BE2C (cell line): Measurements from ENCODE around the gene METRN. TPM values are rescaled to one million over a fixed set of nuclear protein-coding genes. Genes with fewer than 3 reads are reported as not detected.

Experiments used
- DNase-seq: peaks from one replicate; pipeline ENCODE4 v3.0.0-alpha.2; 2020
- H3K27me3 ChIP-seq: fragments of 250-450 bp; sonication (Bioruptor Pico); 2 replicates; pipeline ENCODE4 v1.5.1; 2020; ENCODE audit warnings: mild to moderate bottlenecking
- H3K36me3 ChIP-seq: fragments of 250-450 bp; sonication (Bioruptor Pico); 2 replicates; pipeline ENCODE4 v1.5.1; 2020; ENCODE audit warnings: mild to moderate bottlenecking
- H3K4me1 ChIP-seq: fragments of 250-450 bp; sonication (Bioruptor Pico); 2 replicates; pipeline ENCODE4 v1.5.1; 2020
- H3K4me3 ChIP-seq: 2 replicates; pipeline ENCODE4 v1.5.1; 2011; ENCODE audit warnings: low read depth, low read length
- H3K9me3 ChIP-seq: fragments of 250-450 bp; sonication (Bioruptor Pico); 2 replicates; pipeline ENCODE4 v1.5.1; 2020
- polyA plus RNA-seq: library from polyadenylated mRNA; unstranded; fragments of >200 nt; gene quantifications from one replicate; pipeline ENCODE4 v1.2.1, GENCODE V29; 2012; ENCODE audit warnings: low read depth, missing spikeins; ENCODE audit not compliant: insufficient read length, insufficient read depth
- TF ChIP-seq, protein P1 (sequence below): IDR thresholded peaks from 2 replicates; pipeline ENCODE4 v1.5.1; 2012; ENCODE audit warnings: mild to moderate bottlenecking, low read depth, low read length

Gene METRN
- 294 TPM for polyA plus RNA-seq

DNA sequence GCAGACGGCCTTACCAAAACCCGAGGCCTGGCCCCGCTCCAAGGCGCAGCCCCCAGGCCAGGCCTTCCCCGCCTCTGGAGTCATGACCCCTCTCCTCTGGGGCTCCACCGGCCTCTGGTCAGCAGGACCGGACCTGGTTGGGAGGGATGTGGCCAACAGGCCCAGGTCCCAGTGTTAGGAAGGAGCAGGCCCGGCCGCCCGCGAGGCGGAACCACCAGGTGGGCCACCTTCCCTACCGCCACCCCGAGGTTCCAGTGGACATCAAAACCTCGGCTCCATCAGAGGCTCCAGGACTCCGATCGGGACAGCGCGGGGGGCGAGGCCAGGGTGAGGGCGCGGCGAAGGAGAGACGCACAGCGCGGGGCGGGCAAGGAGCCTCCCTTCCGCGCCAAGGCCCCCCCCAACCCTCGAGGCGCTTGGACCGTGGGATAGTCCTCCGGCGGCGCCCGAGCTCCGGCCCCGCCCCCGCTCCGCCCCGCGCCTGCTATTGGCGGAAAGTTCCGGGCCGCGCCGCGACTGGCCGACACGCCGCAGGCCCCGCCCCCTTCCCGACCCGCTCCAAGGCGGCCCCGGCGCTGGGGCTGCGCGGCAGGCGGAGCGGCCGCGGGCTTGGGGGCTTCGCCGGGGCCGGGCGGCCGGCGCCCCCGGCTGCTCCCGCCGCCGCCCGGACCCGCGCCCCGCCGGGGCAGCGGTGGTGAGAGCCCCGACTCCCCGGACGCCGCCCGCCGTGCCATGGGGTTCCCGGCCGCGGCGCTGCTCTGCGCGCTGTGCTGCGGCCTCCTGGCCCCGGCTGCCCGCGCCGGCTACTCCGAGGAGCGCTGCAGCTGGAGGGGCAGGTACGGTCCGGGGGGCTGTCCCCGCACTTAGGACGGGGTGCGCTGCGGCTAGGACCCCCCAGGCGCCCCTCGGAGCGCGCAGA is at the start of gene METRN:
METRN (plus strand) TSS at position 561 of the 919 bp plus-strand sequence; CDS start at position 733, 172 bp downstream.
- H3K4me1 ChIP-seq, result peaks cover 36% of the 10 kb centered on the region

DNA sequence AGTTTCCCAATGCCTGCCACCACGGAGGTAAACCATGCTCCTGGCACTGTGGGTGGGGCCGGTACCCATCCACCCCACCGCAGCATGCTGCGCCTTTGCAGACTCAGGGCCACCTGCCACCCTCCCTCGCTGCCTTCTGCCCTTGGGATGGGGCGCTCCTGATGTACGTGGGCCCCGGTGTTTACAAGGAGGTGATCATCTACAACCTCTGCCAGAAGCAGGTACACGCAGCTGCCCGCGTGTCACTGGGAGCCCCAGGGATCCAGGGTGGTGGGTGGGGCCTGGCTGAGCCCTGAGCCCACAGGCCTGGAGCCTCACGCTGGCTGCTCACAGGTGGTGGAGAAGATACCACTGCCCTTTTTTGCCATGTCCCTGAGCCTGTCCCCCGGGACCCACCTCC is 48.3 kb upstream of the METRN start:
- no peaks in the 10 kb centered on the region for H3K27me3 ChIP-seq
- no peak overlapping the region for H3K4me3 ChIP-seq
- H3K9me3 ChIP-seq, result no peaks in the 10 kb centered on the region
- DNase-seq, result no peak
- TF ChIP-seq, protein P1, sequence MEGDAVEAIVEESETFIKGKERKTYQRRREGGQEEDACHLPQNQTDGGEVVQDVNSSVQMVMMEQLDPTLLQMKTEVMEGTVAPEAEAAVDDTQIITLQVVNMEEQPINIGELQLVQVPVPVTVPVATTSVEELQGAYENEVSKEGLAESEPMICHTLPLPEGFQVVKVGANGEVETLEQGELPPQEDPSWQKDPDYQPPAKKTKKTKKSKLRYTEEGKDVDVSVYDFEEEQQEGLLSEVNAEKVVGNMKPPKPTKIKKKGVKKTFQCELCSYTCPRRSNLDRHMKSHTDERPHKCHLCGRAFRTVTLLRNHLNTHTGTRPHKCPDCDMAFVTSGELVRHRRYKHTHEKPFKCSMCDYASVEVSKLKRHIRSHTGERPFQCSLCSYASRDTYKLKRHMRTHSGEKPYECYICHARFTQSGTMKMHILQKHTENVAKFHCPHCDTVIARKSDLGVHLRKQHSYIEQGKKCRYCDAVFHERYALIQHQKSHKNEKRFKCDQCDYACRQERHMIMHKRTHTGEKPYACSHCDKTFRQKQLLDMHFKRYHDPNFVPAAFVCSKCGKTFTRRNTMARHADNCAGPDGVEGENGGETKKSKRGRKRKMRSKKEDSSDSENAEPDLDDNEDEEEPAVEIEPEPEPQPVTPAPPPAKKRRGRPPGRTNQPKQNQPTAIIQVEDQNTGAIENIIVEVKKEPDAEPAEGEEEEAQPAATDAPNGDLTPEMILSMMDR, result no peak
- H3K4me1 ChIP-seq, result no peaks in the 10 kb centered on the region
- peaks cover 28% of the 10 kb centered on the region for H3K36me3 ChIP-seq

More for the DNA sequence above, at the start of gene METRN:
- H3K27me3 ChIP-seq, result no peaks in the 10 kb centered on the region
- H3K9me3 ChIP-seq, result no peaks in the 10 kb centered on the region
- H3K4me3 ChIP-seq, result peak within 1 kb of the TSS; percentile 61
- TF ChIP-seq, protein P1, result no peak
- DNase-seq, result peak; percentile 96
- peaks cover 5% of the 10 kb centered on the region for H3K36me3 ChIP-seq

DNA sequence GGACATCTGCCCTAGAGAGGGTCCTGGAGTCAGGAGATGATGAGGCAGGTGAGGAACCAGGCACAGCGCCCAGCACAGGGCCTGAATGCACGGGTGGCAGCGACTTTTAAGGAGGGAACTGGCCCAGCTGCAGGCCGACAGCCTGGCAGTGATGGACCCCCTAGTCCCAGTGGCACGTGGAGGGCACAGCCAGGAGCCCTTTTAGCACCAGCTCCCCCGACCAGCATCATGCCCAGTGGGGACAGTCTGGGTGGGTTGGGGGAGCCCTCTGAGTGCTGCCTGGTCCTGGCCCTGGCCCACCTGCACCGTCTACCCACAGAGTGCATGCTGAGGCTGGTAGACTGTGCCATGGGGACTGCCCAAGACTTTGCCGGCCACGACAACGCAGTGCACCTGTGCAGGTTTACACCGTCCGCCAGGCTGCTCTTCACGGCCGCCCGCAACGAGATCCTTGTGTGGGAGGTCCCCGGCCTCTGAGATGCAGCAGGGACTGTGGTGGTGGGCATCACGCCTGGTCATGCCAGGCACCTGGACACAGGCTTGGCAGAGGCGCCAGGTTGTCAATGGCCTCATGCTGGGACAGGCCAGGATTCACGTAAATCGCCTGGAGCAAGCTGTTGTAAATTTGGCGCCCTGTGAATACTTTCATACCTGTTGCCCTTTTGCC is 47.7 kb upstream of the METRN start:
- H3K9me3 ChIP-seq, result no peaks in the 10 kb centered on the region
- H3K4me1 ChIP-seq, result no peaks in the 10 kb centered on the region
- H3K36me3 ChIP-seq, result peaks cover 33% of the 10 kb centered on the region
- no peak overlapping the region; the same call in 1 of the 2 replicates for H3K4me3 ChIP-seq
- DNase-seq, result no peak
- TF ChIP-seq, protein P1, result no peak
- H3K27me3 ChIP-seq, result no peaks in the 10 kb centered on the region

DNA sequence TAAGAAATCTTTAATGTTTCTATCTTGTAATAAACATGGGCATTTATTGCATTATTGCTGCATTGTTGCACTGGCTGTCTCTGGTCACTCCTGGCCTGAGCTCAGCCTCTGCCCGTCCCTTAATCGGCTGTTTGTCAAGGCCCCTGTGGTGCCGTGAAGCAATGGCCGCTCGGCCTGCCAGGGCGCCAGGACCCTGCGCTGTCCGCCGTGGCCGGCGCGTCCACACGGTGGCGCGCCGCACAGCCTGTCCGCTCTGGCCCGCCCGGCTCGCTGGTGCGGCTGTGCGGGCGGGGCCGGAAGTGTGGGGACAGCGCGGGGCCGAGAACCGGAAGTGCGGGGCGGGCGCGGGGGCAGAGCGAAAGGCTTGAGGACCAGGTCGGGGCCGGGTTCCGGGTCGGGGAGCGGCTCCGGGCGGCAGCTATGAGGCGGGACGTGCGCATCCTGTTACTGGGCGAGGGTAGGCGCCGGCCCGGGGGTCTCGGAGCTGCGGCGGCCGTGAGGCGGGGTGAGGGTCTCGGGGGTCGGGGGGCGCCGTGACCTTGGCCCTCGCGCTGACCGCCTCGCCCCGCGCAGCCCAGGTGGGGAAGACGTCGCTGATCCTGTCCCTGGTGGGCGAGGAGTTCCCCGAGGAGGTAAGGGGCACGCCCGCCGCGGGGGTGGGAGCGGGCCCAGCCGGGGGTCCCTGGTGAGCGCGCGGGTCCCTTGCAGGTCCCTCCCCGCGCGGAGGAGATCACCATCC is 47.0 kb upstream of the METRN start, which contains the start of gene RHOT2:
RHOT2 (plus strand) TSS at position 353 of the 739 bp plus-strand sequence; CDS start at position 421, 68 bp downstream.
- peak; percentile 95 for DNase-seq
- H3K4me1 ChIP-seq, result no peaks in the 10 kb centered on the region
- H3K9me3 ChIP-seq, result no peaks in the 10 kb centered on the region
- TF ChIP-seq, protein P1, result peak; percentile 62
- H3K4me3 ChIP-seq, result peak within 1 kb of the TSS; percentile 90
- H3K36me3 ChIP-seq, result peaks cover 40% of the 10 kb centered on the region
- H3K27me3 ChIP-seq, result no peaks in the 10 kb centered on the region

DNA sequence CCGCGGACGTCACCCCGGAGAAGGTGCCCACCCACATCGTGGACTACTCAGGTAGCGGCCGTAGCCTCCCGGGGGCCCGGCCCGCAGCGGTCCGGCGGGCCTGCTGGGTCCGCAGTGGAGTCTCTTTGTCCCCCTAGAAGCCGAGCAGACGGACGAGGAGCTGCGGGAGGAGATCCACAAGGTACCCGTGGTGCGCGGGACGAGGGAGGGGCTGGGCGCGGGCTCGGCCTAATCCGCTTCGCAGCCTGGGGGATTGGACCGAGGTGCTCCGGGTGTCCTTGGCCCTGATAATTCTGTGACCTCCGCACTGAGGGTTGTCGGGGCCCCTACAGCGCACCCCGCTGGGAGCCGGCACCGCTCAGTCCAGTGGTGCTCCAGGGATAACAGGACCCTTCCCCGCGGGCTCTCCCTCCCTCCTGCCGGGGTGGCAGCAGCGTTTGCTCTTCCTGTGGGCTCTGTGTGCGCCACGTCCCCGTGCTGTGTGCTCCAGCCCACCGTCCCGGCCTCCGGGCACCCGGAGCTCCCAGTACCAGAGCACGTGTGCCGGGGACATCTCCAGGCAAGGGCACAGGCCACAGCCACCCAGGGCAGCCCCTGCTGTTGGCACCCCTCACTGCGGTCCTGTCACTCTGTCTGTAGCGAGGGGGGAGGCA is 46.3 kb upstream of the METRN start:
- Histone ChIP-seq H3K27me3 (no peaks in the 10 kb centered on the region), H3K36me3 (peaks cover 47% of the 10 kb centered on the region), H3K9me3 (no peaks in the 10 kb centered on the region), H3K4me3 (peak overlapping the region; percentile 90), H3K4me1 (no peaks in the 10 kb centered on the region)
- DNase-seq, result no peak
- TF ChIP-seq, protein P1, result no peak
